ENCODE results near the gene RPL27A.

Gene RPL27A

DNA sequence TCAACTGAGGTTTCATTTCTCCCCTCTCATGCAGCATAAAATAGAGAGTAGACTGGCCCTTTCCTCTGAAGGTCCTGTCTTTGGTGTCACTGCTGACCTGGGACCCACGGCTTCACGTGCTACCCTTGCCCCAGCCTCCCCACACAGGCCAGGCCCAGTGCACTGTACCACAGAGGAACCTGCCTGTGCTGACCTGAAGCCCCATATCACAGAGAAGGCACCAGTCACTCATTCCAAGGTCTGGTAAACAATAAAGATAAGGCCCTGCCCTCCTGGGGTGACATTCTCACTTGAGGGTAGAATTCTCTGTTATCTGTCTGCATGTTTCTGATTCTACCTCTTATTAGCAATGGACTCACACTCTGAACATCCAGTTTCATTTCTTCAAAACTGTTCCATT lies 51.3 kb downstream of the RPL27A start:
- Histone ChIP-seq H3K27ac (no peak overlapping the region), H3K27me3 (ENCODE audit: insufficient read depth, low read depth, severe bottlenecking) (no peaks in the 10 kb centered on the region), H3K9me3 (ENCODE audit: severe bottlenecking) (no peaks in the 10 kb centered on the region), H3K36me3 (peaks cover 22% of the 10 kb centered on the region), H3K4me3 (ENCODE audit: low read depth, low read length) (no peak overlapping the region)
- TF ChIP-seq, protein P1, sequence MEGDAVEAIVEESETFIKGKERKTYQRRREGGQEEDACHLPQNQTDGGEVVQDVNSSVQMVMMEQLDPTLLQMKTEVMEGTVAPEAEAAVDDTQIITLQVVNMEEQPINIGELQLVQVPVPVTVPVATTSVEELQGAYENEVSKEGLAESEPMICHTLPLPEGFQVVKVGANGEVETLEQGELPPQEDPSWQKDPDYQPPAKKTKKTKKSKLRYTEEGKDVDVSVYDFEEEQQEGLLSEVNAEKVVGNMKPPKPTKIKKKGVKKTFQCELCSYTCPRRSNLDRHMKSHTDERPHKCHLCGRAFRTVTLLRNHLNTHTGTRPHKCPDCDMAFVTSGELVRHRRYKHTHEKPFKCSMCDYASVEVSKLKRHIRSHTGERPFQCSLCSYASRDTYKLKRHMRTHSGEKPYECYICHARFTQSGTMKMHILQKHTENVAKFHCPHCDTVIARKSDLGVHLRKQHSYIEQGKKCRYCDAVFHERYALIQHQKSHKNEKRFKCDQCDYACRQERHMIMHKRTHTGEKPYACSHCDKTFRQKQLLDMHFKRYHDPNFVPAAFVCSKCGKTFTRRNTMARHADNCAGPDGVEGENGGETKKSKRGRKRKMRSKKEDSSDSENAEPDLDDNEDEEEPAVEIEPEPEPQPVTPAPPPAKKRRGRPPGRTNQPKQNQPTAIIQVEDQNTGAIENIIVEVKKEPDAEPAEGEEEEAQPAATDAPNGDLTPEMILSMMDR (IDR thresholded peaks at IDR 0.05; ENCODE audit: low read depth, low read length), result no peak
- no peak for DNase-seq

DNA sequence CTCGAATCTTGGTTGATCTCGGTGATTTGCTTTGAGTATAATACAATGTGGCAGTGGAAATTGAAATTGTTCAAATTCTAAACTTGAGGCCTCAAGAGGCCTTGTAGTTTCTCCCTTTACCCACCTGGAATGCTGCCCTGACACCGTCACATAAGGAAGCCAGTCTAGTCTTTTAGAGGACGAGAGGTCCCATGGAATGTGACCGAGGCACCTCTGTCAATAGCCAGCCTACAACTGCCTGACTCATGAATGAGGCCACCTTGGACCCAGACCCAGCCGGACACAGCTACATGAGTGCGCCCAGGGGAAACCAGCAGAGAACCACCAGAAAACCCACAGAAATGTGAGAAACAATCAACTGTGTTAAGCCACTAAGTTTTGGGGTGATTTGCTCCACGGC lies 52.5 kb downstream of the RPL27A start:
- TF ChIP-seq, protein P1 (IDR thresholded peaks at IDR 0.05; ENCODE audit: low read depth, low read length), result no peak
- Histone ChIP-seq H3K4me3 (ENCODE audit: low read depth, low read length) (no peak overlapping the region), H3K27me3 (ENCODE audit: insufficient read depth, low read depth, severe bottlenecking) (no peaks in the 10 kb centered on the region), H3K36me3 (peaks cover 11% of the 10 kb centered on the region), H3K27ac (no peak overlapping the region), H3K9me3 (ENCODE audit: severe bottlenecking) (no peaks in the 10 kb centered on the region)
- DNase-seq, result no peak

DNA sequence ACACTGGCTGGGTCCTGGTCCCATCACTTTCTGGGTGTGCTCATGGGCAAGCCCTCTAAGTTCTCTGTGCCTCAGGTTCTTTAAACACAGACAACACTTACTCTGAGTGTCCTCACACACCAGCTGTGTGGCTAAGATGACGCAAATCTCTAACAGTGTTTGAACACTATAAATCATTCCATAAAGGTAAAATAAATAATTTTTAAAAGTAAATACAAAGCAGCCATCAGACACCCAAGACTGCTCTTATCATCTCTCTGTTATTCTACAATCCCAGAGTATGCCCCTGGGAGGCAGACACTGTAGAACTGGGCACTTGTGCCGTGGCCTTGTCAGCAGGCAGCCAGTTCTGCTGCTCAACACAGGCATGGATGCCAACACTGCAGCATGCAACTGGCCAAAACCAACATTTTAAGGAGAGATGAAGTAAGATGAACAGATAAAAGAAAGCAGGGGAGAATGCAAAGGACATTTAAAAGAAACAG lies 56.8 kb downstream of the RPL27A start:
- Histone ChIP-seq H3K9me3 (ENCODE audit: severe bottlenecking) (no peaks in the 10 kb centered on the region), H3K36me3 (peaks cover 8% of the 10 kb centered on the region), H3K27me3 (ENCODE audit: insufficient read depth, low read depth, severe bottlenecking) (no peaks in the 10 kb centered on the region), H3K4me3 (ENCODE audit: low read depth, low read length) (no peak overlapping the region), H3K27ac (no peak overlapping the region)
- no peak for DNase-seq
- TF ChIP-seq, protein P1 (IDR thresholded peaks at IDR 0.05; ENCODE audit: low read depth, low read length), result no peak

Measured in WERI-Rb-1 (cell line).